ENCODE measurements around the gene NELFB.
A peak's percentile ranks its signal among the peaks of the same experiment; 100 is the strongest.
"Not testable (repeated sequence)": the region's sequence is repeated elsewhere in the genome, so short reads cannot be mapped to it uniquely, and the experiment has no call there.

Gene NELFB

GRCh38 chr9:137247135-137247915 lies 7.8 kb upstream of the NELFB start:
- no peak for DNase-seq

- no peak for DNase-seq
Observed at GRCh38 chr9:137247916-137248175, 7.3 kb upstream of the NELFB start.

DNA sequence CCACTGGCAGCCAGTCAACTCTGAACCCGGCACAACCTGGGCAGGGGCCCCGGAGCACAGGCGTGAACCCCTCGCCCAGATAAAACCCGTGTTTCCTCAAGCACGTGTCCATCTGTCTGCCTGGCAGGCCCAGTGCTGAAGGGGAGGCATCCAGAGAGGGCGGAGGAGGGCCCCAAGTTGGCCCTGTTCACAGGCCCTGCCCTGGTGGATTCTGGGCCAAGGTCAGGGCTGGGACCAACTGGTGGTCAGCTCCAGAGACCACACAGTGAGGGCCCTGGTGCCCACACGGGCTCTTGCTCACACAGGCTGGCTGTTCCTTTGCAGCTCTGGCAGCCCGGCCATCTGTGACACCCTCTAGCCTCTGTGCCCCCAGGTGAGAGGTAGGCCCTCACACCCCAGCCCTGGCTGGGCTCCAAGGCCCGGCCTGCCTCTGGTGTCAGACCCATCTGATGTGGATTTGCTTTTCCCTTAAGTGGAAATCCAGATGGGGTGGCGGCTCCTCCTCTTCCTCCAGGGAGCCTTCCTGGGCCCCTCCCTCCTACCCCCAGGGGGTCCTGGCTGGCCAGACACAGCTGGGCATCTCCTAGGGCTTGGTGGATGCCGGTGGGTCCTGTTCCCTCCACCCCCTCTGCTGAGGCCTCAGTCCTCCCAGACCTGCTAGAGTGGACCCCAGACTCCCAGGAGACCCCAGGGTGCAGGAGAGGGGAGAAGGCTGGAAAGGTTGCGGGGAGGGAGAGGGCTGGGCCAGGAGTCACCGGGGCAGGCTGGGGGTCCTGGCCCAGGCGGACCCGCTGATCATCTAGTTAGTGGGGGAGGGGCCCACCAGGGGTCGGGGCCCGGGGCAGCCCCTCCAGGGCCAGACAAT lies 4.6 kb upstream of the NELFB start:
- DNase-seq: no peak

- no peak for DNase-seq
Observed at GRCh38 chr9:137251194-137251461, 4.0 kb upstream of the NELFB start, which contains the start of gene STPG3. TSS of gene STPG3 (plus strand) at chr9:137251286. CDS start at chr9:137251287, 1 bp downstream.

DNA sequence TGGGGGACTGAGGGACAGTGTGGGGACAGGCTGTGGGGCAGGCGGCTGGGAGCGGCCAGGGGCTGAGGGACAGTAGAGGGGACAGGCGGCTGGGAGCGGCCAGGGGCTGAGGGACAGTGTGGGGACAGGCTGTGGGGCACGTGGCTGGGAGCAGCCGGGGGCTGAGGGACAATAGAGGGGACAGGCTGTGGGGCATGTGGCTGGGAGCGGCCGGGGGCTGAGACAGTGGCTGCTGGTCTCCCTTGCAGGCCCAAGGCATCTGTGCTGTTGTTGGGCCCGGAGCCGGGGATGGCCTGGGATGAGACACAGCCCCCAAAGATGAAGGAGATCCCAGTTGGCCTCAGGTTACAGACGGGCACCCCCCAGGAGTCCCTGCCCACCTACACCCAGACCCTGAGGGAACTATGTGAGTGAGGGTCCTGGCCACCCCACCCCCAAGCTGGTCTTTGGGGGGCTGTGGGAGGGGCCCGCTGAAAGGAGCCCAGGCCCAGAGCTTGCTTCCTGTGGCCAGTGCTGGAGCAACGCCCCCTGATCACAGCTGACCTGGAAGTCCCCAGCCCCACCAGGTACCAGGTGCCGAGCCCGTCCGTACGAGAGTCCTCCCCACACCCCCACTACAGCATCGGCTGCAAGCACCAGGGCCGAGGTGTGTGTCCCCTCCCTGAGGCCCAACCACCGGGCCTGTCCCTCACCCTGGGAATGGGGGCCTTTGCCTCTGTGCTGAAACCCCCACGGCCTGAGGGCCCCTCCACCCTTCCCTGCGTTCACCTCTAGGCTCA lies 3.4 kb upstream of the NELFB start:
- no peak for DNase-seq

DNA sequence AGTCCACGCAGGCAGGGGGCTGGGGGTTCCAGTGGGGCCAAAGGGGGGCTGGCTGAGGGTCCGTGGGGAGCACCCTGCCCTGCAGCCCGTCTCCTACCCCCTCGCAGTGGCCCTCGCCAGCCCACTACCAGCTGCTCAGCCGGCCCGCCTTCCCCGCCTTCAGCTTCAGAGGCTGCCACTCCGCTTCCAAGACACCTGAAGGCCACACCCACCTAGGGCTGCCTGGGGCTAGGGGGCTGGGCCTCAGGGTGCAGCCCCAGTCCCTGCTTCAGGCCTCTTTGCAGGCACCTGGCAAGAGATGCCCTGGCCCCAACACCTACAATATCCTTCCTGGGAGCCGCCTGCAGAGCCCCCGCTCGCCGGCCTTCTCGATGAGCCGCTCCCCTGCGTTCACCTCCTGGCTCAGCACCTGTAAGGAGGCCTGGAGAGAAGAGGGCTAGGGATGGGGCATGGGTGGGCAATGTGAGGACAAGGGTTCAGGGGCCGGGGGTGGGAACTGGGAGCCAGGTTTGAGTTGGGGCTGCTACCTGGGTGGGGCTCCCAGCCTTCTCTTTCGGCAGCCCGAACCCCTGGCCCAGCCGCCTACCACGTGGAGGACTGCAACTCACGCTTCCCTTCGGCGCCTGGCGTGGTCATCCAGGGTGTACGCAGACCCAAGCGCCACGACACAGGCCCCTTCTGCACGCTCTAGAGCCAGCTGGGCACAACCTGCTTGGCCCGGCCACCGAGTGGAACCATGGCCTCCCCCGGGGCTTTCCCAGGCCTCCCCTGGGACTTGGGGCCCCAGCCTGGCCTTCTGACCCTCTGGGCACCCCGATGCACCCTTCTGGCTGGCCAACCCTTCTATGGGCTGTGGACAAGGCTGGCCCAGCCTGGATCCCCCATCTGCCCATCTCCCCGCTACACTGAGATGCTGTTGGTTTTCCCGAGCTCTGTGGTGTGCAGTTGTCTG lies 2.3 kb upstream of the NELFB start:
- DNase-seq: no peak

- no peak for DNase-seq
Observed at GRCh38 chr9:137253717-137254623, 1.2 kb upstream of the NELFB start.

DNA sequence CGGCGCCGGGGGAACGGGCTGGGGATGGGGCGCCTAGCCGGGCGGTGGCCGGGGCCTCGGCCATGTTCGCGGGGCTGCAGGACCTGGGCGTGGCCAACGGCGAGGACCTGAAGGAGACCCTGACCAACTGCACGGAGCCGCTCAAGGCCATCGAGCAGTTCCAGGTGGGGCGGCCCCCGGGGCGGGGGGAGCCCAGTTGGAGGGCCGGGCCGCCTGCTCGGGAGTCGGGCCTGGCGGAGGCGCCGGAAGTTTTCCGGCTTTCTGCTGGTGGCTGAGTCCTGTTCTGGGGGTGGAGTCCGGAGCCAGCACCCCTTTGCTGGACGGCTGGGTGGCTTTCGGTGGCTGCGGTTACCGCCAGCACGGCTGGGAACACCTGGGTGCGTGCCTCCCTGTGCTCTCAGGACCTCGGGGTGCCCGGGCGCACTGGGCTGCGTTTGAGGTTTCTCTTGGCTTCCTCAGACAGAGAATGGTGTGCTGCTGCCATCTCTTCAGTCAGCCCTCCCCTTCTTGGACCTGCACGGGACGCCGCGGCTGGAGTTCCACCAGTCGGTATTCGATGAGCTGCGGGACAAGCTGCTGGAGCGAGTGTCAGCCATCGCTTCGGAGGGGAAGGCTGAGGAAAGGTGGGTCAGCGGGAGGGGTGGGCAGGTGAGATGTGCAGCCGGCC lies 454 bp downstream of the NELFB start:
- peak; percentile 77 for DNase-seq

DNA sequence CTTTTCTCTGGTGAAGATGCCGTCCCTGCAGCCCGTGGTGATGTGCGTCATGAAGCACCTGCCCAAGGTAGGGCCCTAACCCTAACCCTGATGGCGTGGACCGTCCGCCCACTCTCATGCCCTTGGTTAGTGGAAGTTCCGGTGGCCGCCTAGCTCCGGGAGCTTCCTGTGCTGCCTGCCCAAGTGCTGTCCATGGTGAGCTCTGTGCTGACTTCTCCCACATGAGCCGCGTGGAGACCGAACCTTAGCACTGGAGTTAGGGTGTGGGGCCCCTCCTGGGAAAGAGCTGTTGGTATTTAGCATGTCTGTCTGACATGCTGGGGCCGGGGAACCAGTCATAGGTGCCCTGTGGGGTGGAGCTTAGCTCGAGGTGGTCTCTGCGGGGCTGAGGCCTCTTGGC lies 1.2 kb downstream of the NELFB start:
- no peak for DNase-seq

GRCh38 chr9:137256856-137257255 lies 1.7 kb downstream of the NELFB start:
- no peak for DNase-seq

DNA sequence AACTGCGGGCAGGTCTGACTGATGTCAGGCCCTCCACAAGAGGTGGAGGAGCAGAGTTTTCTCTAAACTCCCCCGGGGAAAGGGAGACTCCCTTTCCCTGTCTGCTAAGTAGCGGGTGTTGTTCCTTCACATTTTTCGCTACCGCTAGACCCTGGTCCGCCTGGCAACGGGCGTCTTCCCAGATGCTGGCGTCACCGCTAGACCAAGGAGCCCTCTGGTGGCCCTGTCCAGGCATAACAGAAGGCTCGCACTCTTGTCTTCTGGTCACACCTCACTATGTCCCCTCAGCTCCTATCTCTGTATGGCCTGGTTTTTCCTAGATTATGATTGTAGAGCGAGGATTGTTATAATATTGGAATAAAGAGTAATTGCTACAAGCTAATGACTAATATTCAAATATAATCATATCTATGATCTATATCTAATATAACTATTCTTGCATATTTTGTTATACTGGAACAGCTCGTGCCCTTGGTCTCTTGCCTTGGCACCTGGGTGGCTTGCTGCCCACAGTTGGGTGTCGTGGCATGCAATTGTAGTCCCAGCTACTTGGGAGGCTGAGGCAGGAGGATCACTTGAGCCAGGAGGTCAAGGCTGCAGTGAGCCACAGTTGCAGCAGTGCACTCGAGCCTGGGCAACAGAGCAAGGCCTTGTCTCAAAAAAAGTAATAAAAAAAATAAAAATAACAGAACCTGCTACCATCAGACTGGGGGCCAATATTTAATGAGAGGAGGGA lies 7.2 kb downstream of the NELFB start:
- DNase-seq: not testable (repeated sequence)

DNA sequence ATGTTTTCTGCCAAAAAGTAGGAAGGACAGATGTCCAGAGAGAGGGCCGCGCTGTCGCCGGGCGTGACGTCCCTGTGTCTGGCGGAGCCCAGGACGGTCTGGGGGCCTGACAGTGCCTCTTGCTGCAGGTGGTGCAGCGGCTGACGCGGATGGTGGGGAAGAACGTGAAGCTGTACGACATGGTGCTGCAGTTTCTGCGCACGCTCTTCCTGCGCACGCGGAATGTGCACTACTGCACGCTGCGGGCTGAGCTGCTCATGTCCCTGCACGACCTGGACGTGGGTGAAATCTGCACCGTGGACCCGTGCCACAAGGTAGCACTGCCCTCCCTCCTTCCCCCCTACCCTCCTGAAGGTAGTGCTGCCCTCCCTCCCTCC lies 7.8 kb downstream of the NELFB start:
- no peak for DNase-seq

DNA sequence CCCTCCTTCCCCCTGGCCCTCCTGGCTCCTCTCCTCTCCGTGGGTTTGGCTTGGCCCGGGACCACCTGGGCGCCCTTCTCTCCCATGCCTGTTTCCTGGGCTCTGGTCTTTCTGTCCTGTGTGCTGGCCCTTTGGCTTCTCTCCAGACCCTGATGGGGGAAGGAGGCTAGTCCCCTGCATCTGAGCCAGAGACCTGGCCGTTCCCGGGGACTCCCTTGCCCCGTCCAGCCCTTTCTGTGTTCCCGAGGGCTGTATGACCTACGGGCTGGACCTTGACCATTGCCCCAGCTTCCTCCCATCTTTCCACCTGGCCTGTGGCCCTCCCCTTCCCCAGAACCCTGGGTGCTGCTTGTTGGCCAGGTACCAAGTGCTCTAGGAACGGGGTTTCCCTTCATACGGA lies 8.4 kb downstream of the NELFB start:
- DNase-seq: no peak

- DNase-seq: no peak
Observed at GRCh38 chr9:137264067-137264466, 8.9 kb downstream of the NELFB start.

- DNase-seq: no peak
Observed at GRCh38 chr9:137265496-137266161, 10.5 kb downstream of the NELFB start.

- no peak for DNase-seq
Observed at GRCh38 chr9:137266162-137266527, 11.0 kb downstream of the NELFB start.

DNA sequence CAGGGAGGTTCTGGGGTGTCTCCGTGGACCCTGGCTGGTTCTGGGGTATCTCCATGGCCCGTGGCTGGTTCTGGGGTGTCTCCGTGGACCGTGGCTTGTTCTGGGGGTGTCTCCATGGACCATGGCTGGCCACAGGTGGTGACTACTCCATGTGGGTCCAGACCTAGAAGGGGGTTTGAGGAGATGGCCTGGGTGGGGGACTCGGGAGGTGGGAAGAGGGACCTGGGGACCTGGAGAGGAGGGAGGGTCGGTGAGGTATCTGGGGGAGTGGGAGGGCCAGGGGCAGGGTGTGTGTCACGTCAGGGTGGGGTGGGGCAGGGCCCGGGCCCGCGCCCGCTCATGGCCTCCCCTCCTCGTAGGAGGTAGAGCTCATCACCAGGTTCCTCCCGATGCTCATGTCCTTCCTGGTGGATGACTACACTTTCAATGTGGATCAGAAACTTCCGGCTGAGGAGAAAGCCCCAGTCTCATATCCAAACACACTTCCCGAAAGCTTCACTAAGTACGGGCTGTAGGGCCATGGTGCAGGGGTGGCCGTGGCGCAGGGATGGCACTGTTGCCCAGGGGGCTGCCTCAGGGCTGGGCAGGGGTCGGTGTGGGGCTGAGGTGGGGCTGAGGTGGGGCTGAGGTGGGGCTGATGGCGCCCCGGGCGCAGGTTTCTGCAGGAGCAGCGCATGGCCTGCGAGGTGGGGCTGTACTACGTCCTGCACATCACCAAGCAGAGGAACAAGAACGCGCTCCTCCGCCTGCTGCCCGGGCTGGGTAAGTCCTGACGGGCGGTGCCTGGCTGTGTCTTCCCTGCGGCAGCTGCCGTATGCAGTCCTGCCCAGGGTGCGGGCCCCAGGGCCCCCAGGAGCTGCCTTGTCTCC lies 11.7 kb downstream of the NELFB start:
- DNase-seq: no peak

- DNase-seq: no peak
Observed at GRCh38 chr9:137267933-137268355, 12.8 kb downstream of the NELFB start.
